22Rv1 (cell line): ENCODE results near the gene UBE2E1.

Source experiments
- ZFX ChIP-seq: fragments of 450-650 bp; IDR thresholded peaks from 2 replicates; pipeline ENCODE4 v1.6.1; 2017; ENCODE audit warnings: antibody characterized with exemption, borderline replicate concordance
- TF ChIP-seq, protein P1 (sequence below): fragments of 450-650 bp; IDR thresholded peaks from 2 replicates; pipeline ENCODE4 v1.5.1; 2017; ENCODE audit warnings: mild to moderate bottlenecking

DNA sequence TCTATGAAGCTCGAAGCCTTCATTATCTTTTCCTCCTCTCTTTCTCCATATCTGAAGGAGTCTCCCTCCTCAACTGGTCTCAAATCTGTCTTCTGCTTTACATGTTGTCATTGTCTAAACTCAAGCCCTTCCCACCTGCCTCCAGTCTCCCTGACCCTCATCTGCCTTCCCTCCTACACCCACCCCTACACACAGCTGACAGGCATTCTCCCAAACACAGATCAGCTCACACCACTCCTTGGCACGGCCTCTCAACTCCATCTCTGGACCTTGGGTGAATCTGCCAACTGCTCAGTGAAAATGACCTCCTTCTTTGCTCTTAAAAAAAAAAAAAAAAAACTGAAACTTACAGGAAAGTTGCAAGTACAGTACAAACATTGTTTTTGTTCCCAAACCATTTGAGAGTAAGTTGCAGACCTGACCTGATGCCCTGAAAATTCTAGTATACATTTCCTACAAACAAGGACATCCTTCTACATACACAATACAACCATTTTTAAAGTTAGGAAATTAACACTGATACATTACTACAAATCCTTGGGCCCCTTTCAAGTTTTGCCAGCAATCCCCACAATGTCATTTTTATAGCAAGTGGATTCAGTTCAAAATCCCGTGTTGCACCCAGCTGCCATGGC lies 49.4 kb upstream of the UBE2E1 start:
- TF ChIP-seq, protein P1, sequence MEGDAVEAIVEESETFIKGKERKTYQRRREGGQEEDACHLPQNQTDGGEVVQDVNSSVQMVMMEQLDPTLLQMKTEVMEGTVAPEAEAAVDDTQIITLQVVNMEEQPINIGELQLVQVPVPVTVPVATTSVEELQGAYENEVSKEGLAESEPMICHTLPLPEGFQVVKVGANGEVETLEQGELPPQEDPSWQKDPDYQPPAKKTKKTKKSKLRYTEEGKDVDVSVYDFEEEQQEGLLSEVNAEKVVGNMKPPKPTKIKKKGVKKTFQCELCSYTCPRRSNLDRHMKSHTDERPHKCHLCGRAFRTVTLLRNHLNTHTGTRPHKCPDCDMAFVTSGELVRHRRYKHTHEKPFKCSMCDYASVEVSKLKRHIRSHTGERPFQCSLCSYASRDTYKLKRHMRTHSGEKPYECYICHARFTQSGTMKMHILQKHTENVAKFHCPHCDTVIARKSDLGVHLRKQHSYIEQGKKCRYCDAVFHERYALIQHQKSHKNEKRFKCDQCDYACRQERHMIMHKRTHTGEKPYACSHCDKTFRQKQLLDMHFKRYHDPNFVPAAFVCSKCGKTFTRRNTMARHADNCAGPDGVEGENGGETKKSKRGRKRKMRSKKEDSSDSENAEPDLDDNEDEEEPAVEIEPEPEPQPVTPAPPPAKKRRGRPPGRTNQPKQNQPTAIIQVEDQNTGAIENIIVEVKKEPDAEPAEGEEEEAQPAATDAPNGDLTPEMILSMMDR: no peak
- TF ChIP-seq ZFX: no peak
